Measurements from ENCODE around the gene RGS9BP. TPM values are rescaled to one million over a fixed set of nuclear protein-coding genes. Genes with fewer than 3 reads are reported as not detected.

Gene RGS9BP

GRCh38 chr19:32720936-32721250 lies 45.2 kb downstream of the RGS9BP start:
- Histone ChIP-seq H3K4me1 (ENCODE audit: control insufficient read depth in 2 of 2, insufficient read depth in 1 of 2, low read depth in 1 of 2, low read length in 2 of 2) (no peaks in the 10 kb centered on the region), H3K27me3 (ENCODE audit: control insufficient read depth in 3 of 3, insufficient read depth in 3 of 3, low read depth in 1 of 3, low read length in 3 of 3) (no peaks in the 10 kb centered on the region), H2BK15ac (ENCODE audit: low read length) (no peak overlapping the region), H3K4ac (ENCODE audit: low read length) (no peak overlapping the region), H2AFZ (ENCODE audit: low read length) (no peak overlapping the region), H4K91ac (ENCODE audit: low read depth, low read length, poor library complexity) (no peak overlapping the region), H2BK12ac (ENCODE audit: low read length) (no peak overlapping the region), H3K23ac (ENCODE audit: low read depth, low read length, poor library complexity) (no peak overlapping the region), H3K9me3 (replicated peaks in 1 of 2; ENCODE audit: control insufficient read depth in 2 of 2, insufficient read depth in 1 of 2, low read depth in 1 of 2, low read length in 2 of 2) (no peaks in the 10 kb centered on the region), H2AK5ac (ENCODE audit: low read depth, low read length) (no peak overlapping the region), H2BK5ac (ENCODE audit: low read length) (no peak overlapping the region), H3K18ac (ENCODE audit: low read length) (no peak overlapping the region), H3K79me1 (ENCODE audit: low read depth, low read length) (no peaks in the 10 kb centered on the region), H3K36me3 (replicated peaks in 1 of 2; ENCODE audit: control insufficient read depth in 2 of 2, insufficient read depth in 2 of 2, low read length in 2 of 2) (no peaks in the 10 kb centered on the region), H3K4me2 (ENCODE audit: insufficient read depth, low read length, poor library complexity, severe bottlenecking) (no peak overlapping the region), H3K4me3 (ENCODE audit: low read length in 2 of 2) (no peak overlapping the region), H4K8ac (ENCODE audit: low read depth, low read length) (no peak overlapping the region), H3K14ac (ENCODE audit: low read length) (no peak overlapping the region), H3K27ac (replicated peaks; ENCODE audit: low read length) (no peak overlapping the region), H3K9ac (ENCODE audit: low read depth, low read length, poor library complexity) (no peak overlapping the region), H2BK120ac (ENCODE audit: low read depth, low read length) (no peak overlapping the region)
- no CpG with 5 or more reads among the region's 22 CpGs for WGBS, 2 donors (ENCODE audit: extremely low coverage in 2 of 2, insufficient read length in 2 of 2, insufficient replicate concordance in 1 of 2)
- DNase-seq (ENCODE audit: low spot score), result no peak

Small RNA genes within 50 kb of the gene (small RNA-seq; reads per million reads assigned to genes)
- gene RN7SL789P (ENCODE audit: insufficient read depth), result not detected

All from neuronal stem cell (in vitro differentiated cells).